GM23338 (cell line): ENCODE measurements around the gene HOXC5. TPM values are rescaled to one million over a fixed set of nuclear protein-coding genes. Genes with fewer than 3 reads are reported as not detected.

Experiments
- ATAC-seq: fragments of 200-7000 bp; cut with Tn5 transposase; 3 replicates; pipeline ENCODE4 v1.9.1; 2020
- DNase-seq: peaks from one replicate; pipeline ENCODE4 v3.0.0-alpha.2; 2015; ENCODE audit warnings: low spot score
- H2AFZ ChIP-seq: fragments of 200-600 bp; sonication (generic); 2 replicates; pipeline ENCODE4 v1.8.0; 2016; ENCODE audit warnings: antibody characterized with exemption, mild to moderate bottlenecking, moderate library complexity
- H3F3A ChIP-seq: fragments of 200-600 bp; sonication (generic); replicated peaks from 2 replicates; pipeline ENCODE4 v1.8.0; 2017; ENCODE audit warnings: antibody characterized with exemption, mixed run types, low read depth
- H3K27ac ChIP-seq: fragments of 200-600 bp; sonication (generic); 2 replicates; pipeline ENCODE4 v1.6.1; 2016; ENCODE audit warnings: low read depth
- H3K27me3 ChIP-seq: fragments of 200-600 bp; sonication (generic); 2 replicates; pipeline ENCODE4 v1.8.0; 2016; ENCODE audit warnings: mild to moderate bottlenecking, mixed run types, moderate library complexity; ENCODE audit not compliant: insufficient read depth
- H3K36me3 ChIP-seq: fragments of 200-600 bp; sonication (generic); 2 replicates; pipeline ENCODE4 v1.8.0; 2016; ENCODE audit warnings: mild to moderate bottlenecking; ENCODE audit not compliant: insufficient read depth
- H3K4me1 ChIP-seq: fragments of 200-600 bp; sonication (generic); 2 replicates; pipeline ENCODE4 v1.8.0; 2016; ENCODE audit warnings: mild to moderate bottlenecking, moderate library complexity; ENCODE audit not compliant: insufficient read depth
- H3K4me2 ChIP-seq: fragments of 200-600 bp; sonication (generic); 2 replicates; pipeline ENCODE4 v1.7.1; 2017; ENCODE audit warnings: mixed run types
- H3K4me3 ChIP-seq: fragments of 200-600 bp; sonication (generic); 2 replicates; pipeline ENCODE4 v1.6.1; 2016; ENCODE audit warnings: mixed run types
- H3K79me2 ChIP-seq: fragments of 200-600 bp; sonication (generic); replicated peaks from 2 replicates; pipeline ENCODE4 v1.8.0; 2017; ENCODE audit warnings: mild to moderate bottlenecking; ENCODE audit not compliant: insufficient read depth
- H3K9me2 ChIP-seq: fragments of 200-600 bp; sonication (generic); 2 replicates; pipeline ENCODE4 v1.8.0; 2017; ENCODE audit not compliant: insufficient read depth
- H4K20me1 ChIP-seq: fragments of 200-600 bp; sonication (generic); replicated peaks from 2 replicates; pipeline ENCODE4 v1.8.0; 2017; ENCODE audit warnings: mild to moderate bottlenecking; ENCODE audit not compliant: insufficient read depth
- H3K27ac Mint-ChIP-seq: 2 replicates; pipeline ENCODE4 v1.8.0; 2020; ENCODE audit warnings: inconsistent platforms, mild to moderate bottlenecking, moderate library complexity, mixed read lengths
- H3K27me3 Mint-ChIP-seq: 3 replicates; pipeline ENCODE4 v1.8.0; 2022; ENCODE audit warnings: low read depth, mild to moderate bottlenecking, moderate library complexity, mixed read lengths, inconsistent platforms; ENCODE audit not compliant: insufficient read depth, poor library complexity
- H3K36me3 Mint-ChIP-seq: 3 replicates; pipeline ENCODE4 v1.8.0; 2021; ENCODE audit warnings: low read depth, mild to moderate bottlenecking, inconsistent platforms, moderate library complexity, mixed read lengths
- H3K4me1 Mint-ChIP-seq: 3 replicates; pipeline ENCODE4 v1.8.0; 2020; ENCODE audit warnings: mild to moderate bottlenecking, inconsistent platforms, mixed read lengths
- H3K4me3 Mint-ChIP-seq: 3 replicates; pipeline ENCODE4 v1.8.0; 2021; ENCODE audit warnings: moderate library complexity, mild to moderate bottlenecking, inconsistent platforms, mixed read lengths
- H3K9me3 Mint-ChIP-seq: 3 replicates; pipeline ENCODE4 v1.8.0; 2020; ENCODE audit warnings: moderate library complexity, mild to moderate bottlenecking, inconsistent platforms, mixed read lengths
- ETS1 ChIP-seq: IDR thresholded peaks from 2 replicates; pipeline ENCODE4 v1.6.1; 2016; ENCODE audit warnings: antibody characterized with exemption
- EZH2 ChIP-seq: fragments of 200-600 bp; sonication (generic); IDR thresholded peaks from one replicate; pipeline ENCODE4 v1.8.0; 2017; ENCODE audit warnings: antibody characterized with exemption, mild to moderate bottlenecking, low read depth; ENCODE audit not compliant: unreplicated experiment
- EZH2phosphoT487 ChIP-seq: fragments of 200-600 bp; sonication (generic); IDR thresholded peaks from one replicate; pipeline ENCODE4 v1.8.1; 2018; ENCODE audit warnings: antibody characterized with exemption; ENCODE audit not compliant: unreplicated experiment
- POLR2AphosphoS5 ChIP-seq: IDR thresholded peaks from 2 replicates; pipeline ENCODE4 v1.6.1; 2016; ENCODE audit warnings: antibody characterized with exemption, low read depth
- REST ChIP-seq: IDR thresholded peaks from one replicate; pipeline ENCODE4 v1.6.1; 2018; ENCODE audit warnings: antibody characterized with exemption; ENCODE audit not compliant: unreplicated experiment
- polyA plus RNA-seq: library from polyadenylated mRNA; unstranded; fragments of >200 nt; fragmentation: Nextera tagmentation; extraction: Ambion mirVana; gene quantifications from 2 replicates; pipeline ENCODE4 v1.2.1, GENCODE V29; 2016
- total RNA-seq: library from RNA; depleted of rRNA; stranded (reverse); fragments of >200 nt; shearing (Covaris generic); gene quantifications from 2 replicates; pipeline ENCODE4 v1.2.3, GENCODE V29; 2014
- TF ChIP-seq, protein P1 (sequence below): fragments of 250-450 bp; sonication (Bioruptor Pico); IDR thresholded peaks from 2 replicates; pipeline ENCODE4 v1.5.0; 2020; ENCODE audit warnings: mild to moderate bottlenecking, moderate library complexity

The HOXC5 gene
- total and polyA plus RNA-seq, 2 experiments from 2014 or later = not detected

- Histone ChIP-seq H3K27ac (no peak overlapping the region), H3K79me2 (no peaks in the 10 kb centered on the region), H3K27me3 (peaks cover 100% of the 10 kb centered on the region), H3K4me2 (peak overlapping the region; percentile 89), H3K36me3 (no peaks in the 10 kb centered on the region; the same call in 1 of the 2 replicates), H3F3A (peaks cover 38% of the 10 kb centered on the region), H4K20me1 (peaks cover 39% of the 10 kb centered on the region), H2AFZ (peak overlapping the region; percentile 80), H3K4me3 (peak overlapping the region; percentile 63), H3K4me1 (peaks cover 42% of the 10 kb centered on the region), H3K9me2 (no peaks in the 10 kb centered on the region)
- peaks cover 98% of the 10 kb centered on the region for H3K27me3 Mint-ChIP-seq
- DNase-seq = peak; percentile 86
- peak; percentile 56 for ATAC-seq
- H3K27ac Mint-ChIP-seq = no peak overlapping the region
- peak overlapping the region; percentile 62 for H3K4me3 Mint-ChIP-seq
- no peaks in the 10 kb centered on the region; the same call in 2 of the 3 replicates for H3K36me3 Mint-ChIP-seq
- H3K4me1 Mint-ChIP-seq = peaks cover 30% of the 10 kb centered on the region
- peak; percentile 43 for TF ChIP-seq EZH2phosphoT487
- no peak for TF ChIP-seq REST
- peak; percentile 68 for TF ChIP-seq EZH2
- H3K9me3 Mint-ChIP-seq = peaks cover under 1% of the 10 kb centered on the region; the same call in 2 of the 3 replicates
Observed at GRCh38 chr12:54017878-54018467, 14.9 kb upstream of the HOXC5 start.

DNA sequence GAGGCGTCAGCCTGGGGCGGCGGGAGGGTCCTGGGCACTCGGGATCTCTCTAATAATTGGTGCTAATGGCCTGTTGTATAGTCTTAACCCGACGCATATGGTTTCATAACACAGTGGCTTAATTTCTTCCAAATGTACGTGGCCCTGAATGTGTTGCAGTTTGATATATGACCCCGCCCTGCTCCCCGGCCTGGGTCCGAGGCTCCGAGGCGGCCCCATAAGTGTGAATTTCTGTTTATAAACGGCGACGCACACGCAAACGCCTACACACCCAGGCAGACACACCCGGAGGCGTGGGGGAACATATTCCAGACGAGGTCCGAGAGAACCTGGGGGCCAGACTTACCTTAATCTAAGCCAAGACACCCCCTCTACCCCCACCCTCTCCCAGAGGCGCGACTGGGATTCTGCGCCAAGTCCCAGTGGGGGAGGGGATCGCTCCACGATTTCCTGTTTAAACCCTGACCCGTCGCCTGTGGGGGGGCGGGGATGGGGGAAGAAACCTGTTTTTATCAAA is 14.3 kb upstream of the HOXC5 start:
- peak overlapping the region; percentile 62 for H3K4me3 Mint-ChIP-seq
- peak; percentile 70 for DNase-seq
- peaks cover 3% of the 10 kb centered on the region; the same call in 2 of the 3 replicates for H3K9me3 Mint-ChIP-seq
- peaks cover 30% of the 10 kb centered on the region for H3K4me1 Mint-ChIP-seq
- Histone ChIP-seq H3K4me2 (peak overlapping the region; percentile 89), H3K27ac (no peak overlapping the region), H3K79me2 (no peaks in the 10 kb centered on the region), H2AFZ (peak overlapping the region; percentile 80), H3K9me2 (no peaks in the 10 kb centered on the region), H3K36me3 (no peaks in the 10 kb centered on the region; the same call in 1 of the 2 replicates), H4K20me1 (peaks cover 42% of the 10 kb centered on the region), H3K4me1 (peaks cover 42% of the 10 kb centered on the region), H3K4me3 (peak overlapping the region; percentile 63), H3K27me3 (peaks cover 100% of the 10 kb centered on the region), H3F3A (peaks cover 38% of the 10 kb centered on the region)
- peaks cover 98% of the 10 kb centered on the region for H3K27me3 Mint-ChIP-seq
- H3K36me3 Mint-ChIP-seq = no peaks in the 10 kb centered on the region; the same call in 2 of the 3 replicates
- H3K27ac Mint-ChIP-seq = no peak overlapping the region
- no peak for ATAC-seq
- TF ChIP-seq ETS1 (no peak), EZH2phosphoT487 (no peak), EZH2 (peak; percentile 50), POLR2AphosphoS5 (no peak)
- TF ChIP-seq, protein P1, sequence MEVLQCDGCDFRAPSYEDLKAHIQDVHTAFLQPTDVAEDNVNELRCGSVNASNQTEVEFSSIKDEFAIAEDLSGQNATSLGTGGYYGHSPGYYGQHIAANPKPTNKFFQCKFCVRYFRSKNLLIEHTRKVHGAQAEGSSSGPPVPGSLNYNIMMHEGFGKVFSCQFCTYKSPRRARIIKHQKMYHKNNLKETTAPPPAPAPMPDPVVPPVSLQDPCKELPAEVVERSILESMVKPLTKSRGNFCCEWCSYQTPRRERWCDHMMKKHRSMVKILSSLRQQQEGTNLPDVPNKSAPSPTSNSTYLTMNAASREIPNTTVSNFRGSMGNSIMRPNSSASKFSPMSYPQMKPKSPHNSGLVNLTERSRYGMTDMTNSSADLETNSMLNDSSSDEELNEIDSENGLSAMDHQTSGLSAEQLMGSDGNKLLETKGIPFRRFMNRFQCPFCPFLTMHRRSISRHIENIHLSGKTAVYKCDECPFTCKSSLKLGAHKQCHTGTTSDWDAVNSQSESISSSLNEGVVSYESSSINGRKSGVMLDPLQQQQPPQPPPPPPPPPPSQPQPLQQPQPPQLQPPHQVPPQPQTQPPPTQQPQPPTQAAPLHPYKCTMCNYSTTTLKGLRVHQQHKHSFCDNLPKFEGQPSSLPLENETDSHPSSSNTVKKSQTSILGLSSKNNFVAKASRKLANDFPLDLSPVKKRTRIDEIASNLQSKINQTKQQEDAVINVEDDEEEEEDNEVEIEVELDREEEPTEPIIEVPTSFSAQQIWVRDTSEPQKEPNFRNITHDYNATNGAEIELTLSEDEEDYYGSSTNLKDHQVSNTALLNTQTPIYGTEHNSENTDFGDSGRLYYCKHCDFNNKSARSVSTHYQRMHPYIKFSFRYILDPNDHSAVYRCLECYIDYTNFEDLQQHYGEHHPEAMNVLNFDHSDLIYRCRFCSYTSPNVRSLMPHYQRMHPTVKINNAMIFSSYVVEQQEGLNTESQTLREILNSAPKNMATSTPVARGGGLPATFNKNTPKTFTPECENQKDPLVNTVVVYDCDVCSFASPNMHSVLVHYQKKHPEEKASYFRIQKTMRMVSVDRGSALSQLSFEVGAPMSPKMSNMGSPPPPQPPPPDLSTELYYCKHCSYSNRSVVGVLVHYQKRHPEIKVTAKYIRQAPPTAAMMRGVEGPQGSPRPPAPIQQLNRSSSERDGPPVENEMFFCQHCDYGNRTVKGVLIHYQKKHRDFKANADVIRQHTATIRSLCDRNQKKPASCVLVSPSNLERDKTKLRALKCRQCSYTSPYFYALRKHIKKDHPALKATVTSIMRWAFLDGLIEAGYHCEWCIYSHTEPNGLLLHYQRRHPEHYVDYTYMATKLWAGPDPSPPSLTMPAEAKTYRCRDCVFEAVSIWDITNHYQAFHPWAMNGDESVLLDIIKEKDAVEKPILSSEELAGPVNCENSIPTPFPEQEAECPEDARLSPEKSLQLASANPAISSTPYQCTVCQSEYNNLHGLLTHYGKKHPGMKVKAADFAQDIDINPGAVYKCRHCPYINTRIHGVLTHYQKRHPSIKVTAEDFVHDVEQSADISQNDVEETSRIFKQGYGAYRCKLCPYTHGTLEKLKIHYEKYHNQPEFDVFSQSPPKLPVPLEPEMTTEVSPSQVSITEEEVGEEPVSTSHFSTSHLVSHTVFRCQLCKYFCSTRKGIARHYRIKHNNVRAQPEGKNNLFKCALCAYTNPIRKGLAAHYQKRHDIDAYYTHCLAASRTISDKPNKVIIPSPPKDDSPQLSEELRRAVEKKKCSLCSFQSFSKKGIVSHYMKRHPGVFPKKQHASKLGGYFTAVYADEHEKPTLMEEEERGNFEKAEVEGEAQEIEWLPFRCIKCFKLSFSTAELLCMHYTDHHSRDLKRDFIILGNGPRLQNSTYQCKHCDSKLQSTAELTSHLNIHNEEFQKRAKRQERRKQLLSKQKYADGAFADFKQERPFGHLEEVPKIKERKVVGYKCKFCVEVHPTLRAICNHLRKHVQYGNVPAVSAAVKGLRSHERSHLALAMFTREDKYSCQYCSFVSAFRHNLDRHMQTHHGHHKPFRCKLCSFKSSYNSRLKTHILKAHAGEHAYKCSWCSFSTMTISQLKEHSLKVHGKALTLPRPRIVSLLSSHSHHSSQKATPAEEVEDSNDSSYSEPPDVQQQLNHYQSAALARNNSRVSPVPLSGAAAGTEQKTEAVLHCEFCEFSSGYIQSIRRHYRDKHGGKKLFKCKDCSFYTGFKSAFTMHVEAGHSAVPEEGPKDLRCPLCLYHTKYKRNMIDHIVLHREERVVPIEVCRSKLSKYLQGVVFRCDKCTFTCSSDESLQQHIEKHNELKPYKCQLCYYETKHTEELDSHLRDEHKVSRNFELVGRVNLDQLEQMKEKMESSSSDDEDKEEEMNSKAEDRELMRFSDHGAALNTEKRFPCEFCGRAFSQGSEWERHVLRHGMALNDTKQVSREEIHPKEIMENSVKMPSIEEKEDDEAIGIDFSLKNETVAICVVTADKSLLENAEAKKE (CRISPR knock-in tag) = no peak
